Endothelial cell of umbilical vein (primary cell): ENCODE results near the gene CAMTA1. TPM values are rescaled to one million over a fixed set of nuclear protein-coding genes. Genes with fewer than 3 reads are reported as not detected.
A peak's percentile ranks its signal among the peaks of the same experiment; 100 is the strongest.

ENCODE experiments used
- BruUV-seq: library from RNA; stranded (reverse); fragments of 400-500 nt; replicated peaks from 2 replicates; lab custom pipeline; 2021; lab: Mats Ljungman, UMichigan
- CTCF ChIA-PET: fragments of 300-600, 350-600 bp; sonication (Branson Sonifier 250); formaldehyde crosslinking; loops from one replicate; lab custom pipeline; 2021; ENCODE audit warnings: antibody characterized with exemption, inconsistent platforms; lab: Charles Lee
- POLR2A ChIA-PET: fragments of 300-600, 350-600 bp; sonication (Branson Sonifier 250); formaldehyde crosslinking; loops from one replicate; lab custom pipeline; 2021; ENCODE audit warnings: antibody characterized with exemption, inconsistent platforms; lab: Charles Lee
- DNase-seq: peaks from one replicate; pipeline ENCODE4 v3.0.0-alpha.2; 2011; ENCODE audit warnings: low read depth, low spot score
- FAIRE-seq: peaks from 2 replicates; lab custom pipeline; 2011; peaks lifted over from hg19 to GRCh38; lab: Jason Lieb, UNC
- H2AFZ ChIP-seq: 2 replicates; pipeline ENCODE4 v1.6.0; 2012; ENCODE audit warnings: low read depth, low read length, control low read depth, inconsistent platforms
- H3K27ac ChIP-seq: 2 replicates; pipeline ENCODE4 v1.5.1; 2011; ENCODE audit warnings: low read depth, mild to moderate bottlenecking, control low read depth, low read length, moderate library complexity; ENCODE audit not compliant: insufficient read depth
- H3K27me3 ChIP-seq, 2 experiments: 2 replicates each; pipeline versions ENCODE4 v1.6.0 to v1.6.1; 2011; ENCODE audit warnings: low read length in 2 of 2, mixed read lengths in 1 of 2; ENCODE audit not compliant: control insufficient read depth in 2 of 2, insufficient read depth in 2 of 2
- H3K36me3 ChIP-seq, 2 experiments: 2 replicates in 1 of 2; 3 replicates in 1 of 2; pipeline ENCODE4 v1.5.1; 2011; ENCODE audit warnings: low read length in 2 of 2, mild to moderate bottlenecking in 1 of 2, moderate library complexity in 1 of 2; ENCODE audit not compliant: control insufficient read depth in 2 of 2, insufficient read depth in 2 of 2; ENCODE audit errors: extremely low read depth in 1 of 2
- H3K4me1 ChIP-seq: 3 replicates; pipeline ENCODE4 v1.5.1; 2011; ENCODE audit warnings: mild to moderate bottlenecking, low read length; ENCODE audit not compliant: control insufficient read depth, insufficient read depth; ENCODE audit errors: extremely low read depth
- H3K4me2 ChIP-seq: 2 replicates; pipeline ENCODE4 v1.6.1; 2011; ENCODE audit warnings: low read length, control low read depth, mixed read lengths; ENCODE audit not compliant: insufficient read depth
- H3K4me3 ChIP-seq, 3 experiments: fragments of 200-600 bp in 1 of 3; sonication (generic), shearing (Covaris generic) in 1 of 3; replicated peaks in 1 of 3; 2 replicates each; pipeline ENCODE4 v1.5.1; 2011 to 2016; ENCODE audit warnings: control low read depth in 3 of 3, low read length in 3 of 3, mild to moderate bottlenecking in 2 of 3, inconsistent platforms in 1 of 3, low read depth in 1 of 3, moderate library complexity in 1 of 3; ENCODE audit not compliant: insufficient read depth in 1 of 3
- H3K79me2 ChIP-seq: 2 replicates; pipeline ENCODE4 v1.6.0; 2012; ENCODE audit warnings: low read length, inconsistent platforms; ENCODE audit not compliant: control insufficient read depth, insufficient read depth
- H3K9ac ChIP-seq: replicated peaks from 2 replicates; pipeline ENCODE3; 2011; ENCODE audit warnings: low read length, control low read depth; ENCODE audit not compliant: insufficient read depth; ENCODE audit errors: extremely low read depth
- H3K9me1 ChIP-seq: replicated peaks from 3 replicates; pipeline ENCODE4 v1.6.0; 2011; ENCODE audit warnings: mild to moderate bottlenecking, low read length; ENCODE audit not compliant: control insufficient read depth, insufficient read depth; ENCODE audit errors: extremely low read depth
- H3K9me3 ChIP-seq: replicated peaks from 2 replicates; pipeline ENCODE4 v1.5.1; 2012; ENCODE audit warnings: low read length, inconsistent platforms; ENCODE audit not compliant: control insufficient read depth, insufficient read depth
- H4K20me1 ChIP-seq: replicated peaks from 2 replicates; pipeline ENCODE3; 2011; ENCODE audit warnings: mild to moderate bottlenecking, low read length; ENCODE audit not compliant: control insufficient read depth, insufficient read depth; ENCODE audit errors: extremely low read depth
- EZH2 ChIP-seq: IDR thresholded peaks from 2 replicates; pipeline ENCODE4 v1.6.1; 2012; ENCODE audit warnings: borderline replicate concordance, low read depth, mild to moderate bottlenecking, moderate library complexity, low read length, inconsistent platforms; ENCODE audit not compliant: severe bottlenecking
- FOS ChIP-seq: IDR thresholded peaks from 2 replicates; pipeline ENCODE4 v1.6.1; 2011; ENCODE audit warnings: mild to moderate bottlenecking, low read length, moderate library complexity, borderline replicate concordance; ENCODE audit not compliant: insufficient read depth
- JUN ChIP-seq: IDR thresholded peaks from 2 replicates; pipeline ENCODE4 v1.6.1; 2011; ENCODE audit warnings: borderline replicate concordance, low read depth; ENCODE audit not compliant: insufficient read length, insufficient read depth
- MYC ChIP-seq: IDR thresholded peaks from one replicate; pipeline ENCODE4 v1.6.1; 2011; ENCODE audit warnings: mild to moderate bottlenecking, low read depth, low read length
- POLR2AphosphoS5 ChIP-seq: IDR thresholded peaks from 2 replicates; pipeline ENCODE4 v1.6.1; 2012; ENCODE audit warnings: low read depth, mild to moderate bottlenecking, control low read depth, low read length, moderate library complexity; ENCODE audit not compliant: insufficient read depth
- dilution Hi-C: fragments of 300-500 bp; cut with MboI; formaldehyde crosslinking; loops from one replicate; pipeline ENCODE4 v1.15.0; 2019; ENCODE audit warnings: low sequenced_read_pairs; ENCODE audit not compliant: extremely low pct_ligation_motif_present
- intact Hi-C: fragments of 100-400 bp; cut with micrococcal nuclease; formaldehyde crosslinking; loops from one replicate; pipeline ENCODE4 v1.10.0; 2022
- polyA plus RNA-seq, 4 experiments: library from polyadenylated mRNA; depleted of rRNA in 3 of 4; stranded (reverse) in 3 of 4; unstranded in 1 of 4; fragments of >200 nt; gene quantifications; 2 replicates each; pipeline versions ENCODE4 v1.2.1 to v1.2.3, GENCODE V29; 2011 to 2012; ENCODE audit warnings: missing spikeins in 1 of 4
- total RNA-seq: library from RNA; stranded (reverse); gene quantifications from 2 replicates; pipeline ENCODE4 v1.2.3, GENCODE V29; 2021
- TF ChIP-seq, protein P1 (sequence below), 2 donors: IDR thresholded peaks; 1 replicate in 1 of 2; 2 replicates in 1 of 2; pipeline ENCODE4 v1.5.1; 2011; ENCODE audit warnings: low read length in 2 of 2, mild to moderate bottlenecking in 2 of 2, moderate library complexity in 2 of 2, control low read depth in 1 of 2, inconsistent platforms in 1 of 2, low read depth in 1 of 2; ENCODE audit not compliant: insufficient read depth in 1 of 2; ENCODE audit errors: extremely low read depth in 1 of 2

Gene CAMTA1
- total and polyA plus RNA-seq, 2 donors (not counting 3 experiments of a cell fraction or from before 2014, with no cell fraction given), result 50.8 to 92.7 TPM

- dilution Hi-C loops (no loop called here), intact Hi-C loops (no loop called here)
- Histone ChIP-seq H4K20me1 (no peaks in the 10 kb centered on the region), H3K4me2 (no peak overlapping the region), H3K4me3 (no peak overlapping the region), H3K27me3 (no peaks in the 10 kb centered on the region), H3K9me1 (no peaks in the 10 kb centered on the region), H3K9ac (no peak overlapping the region), H3K36me3 (peaks cover 0 to 3% of the 10 kb centered on the region in 2 experiments), H3K79me2 (peaks cover 4% of the 10 kb centered on the region), H2AFZ (no peak overlapping the region), H3K27ac (no peak overlapping the region), H3K9me3 (no peaks in the 10 kb centered on the region), H3K4me1 (no peaks in the 10 kb centered on the region)
- FAIRE-seq (peak; percentile 59), DNase-seq (no peak)
- CTCF ChIA-PET, result interaction anchor here (1.2 kb wide), 1 partner anchor 66 kb away, joined by 3 read pairs; no protein-coding TSS in a partner anchor
- TF ChIP-seq POLR2AphosphoS5 (no peak), MYC (no peak), EZH2 (no peak), JUN (no peak), FOS (no peak)
- TF ChIP-seq, protein P1, sequence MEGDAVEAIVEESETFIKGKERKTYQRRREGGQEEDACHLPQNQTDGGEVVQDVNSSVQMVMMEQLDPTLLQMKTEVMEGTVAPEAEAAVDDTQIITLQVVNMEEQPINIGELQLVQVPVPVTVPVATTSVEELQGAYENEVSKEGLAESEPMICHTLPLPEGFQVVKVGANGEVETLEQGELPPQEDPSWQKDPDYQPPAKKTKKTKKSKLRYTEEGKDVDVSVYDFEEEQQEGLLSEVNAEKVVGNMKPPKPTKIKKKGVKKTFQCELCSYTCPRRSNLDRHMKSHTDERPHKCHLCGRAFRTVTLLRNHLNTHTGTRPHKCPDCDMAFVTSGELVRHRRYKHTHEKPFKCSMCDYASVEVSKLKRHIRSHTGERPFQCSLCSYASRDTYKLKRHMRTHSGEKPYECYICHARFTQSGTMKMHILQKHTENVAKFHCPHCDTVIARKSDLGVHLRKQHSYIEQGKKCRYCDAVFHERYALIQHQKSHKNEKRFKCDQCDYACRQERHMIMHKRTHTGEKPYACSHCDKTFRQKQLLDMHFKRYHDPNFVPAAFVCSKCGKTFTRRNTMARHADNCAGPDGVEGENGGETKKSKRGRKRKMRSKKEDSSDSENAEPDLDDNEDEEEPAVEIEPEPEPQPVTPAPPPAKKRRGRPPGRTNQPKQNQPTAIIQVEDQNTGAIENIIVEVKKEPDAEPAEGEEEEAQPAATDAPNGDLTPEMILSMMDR (IDR thresholded peaks at IDR 0.05; ENCODE audit: extremely low read depth in 1 of 2, insufficient read depth in 1 of 2, low read depth in 1 of 2, low read length in 2 of 2), result no peak
- POLR2A ChIA-PET, result no interaction called here
- BruUV-seq, result no TSS peak
Observed at GRCh38 chr1:6866825-6867224, 81.6 kb downstream of the CAMTA1 start.
